GM12878 (cell line): ENCODE data around the gene SLC6A8. TPM values are rescaled to one million over a fixed set of nuclear protein-coding genes. Genes with fewer than 3 reads are reported as not detected.
"Not testable (repeated sequence)": the region's sequence is repeated elsewhere in the genome, so short reads cannot be mapped to it uniquely, and the experiment has no call there.

ENCODE experiments used
- ATAC-seq: fragments of 200-7000 bp; cut with Tn5 transposase; 3 replicates; pipeline ENCODE4 v1.9.1; 2020; ENCODE audit warnings: mild to moderate bottlenecking, moderate library complexity
- BruUV-seq: library from RNA; stranded (reverse); fragments of 400-500 nt; replicated peaks from 2 replicates; lab custom pipeline; 2021; lab: Mats Ljungman, UMichigan
- CTCF ChIA-PET: fragments of 300-600 bp; sonication (Branson Sonifier 250); formaldehyde crosslinking; extraction: SDS; loops from one replicate; lab custom pipeline; 2021; ENCODE audit warnings: inconsistent platforms; lab: Yijun Ruan, JAX
- POLR2A ChIA-PET: fragments of 350-600 bp; formaldehyde crosslinking; extraction: SDS; loops from one replicate; lab custom pipeline; 2021; ENCODE audit warnings: inconsistent platforms; lab: Charles Lee
- RAD21 ChIA-PET: fragments of 300-600 bp; sonication (Branson Sonifier 250); formaldehyde crosslinking; loops from one replicate; lab custom pipeline; 2023; ENCODE audit warnings: antibody characterized with exemption; ENCODE audit not compliant: unreplicated experiment; lab: Charles Lee
- SMC1A ChIA-PET: fragments of 300-600 bp; sonication (Branson Sonifier 250); formaldehyde crosslinking; loops from one replicate; lab custom pipeline; 2023; ENCODE audit not compliant: unreplicated experiment, uncharacterized antibody; lab: Charles Lee
- DNase-seq: peaks from one replicate; pipeline ENCODE4 v3.0.0-alpha.2; 2011; ENCODE audit warnings: low read depth, low spot score
- FAIRE-seq: peaks from 3 replicates; lab custom pipeline; 2011; peaks lifted over from hg19 to GRCh38; lab: Jason Lieb, UNC
- H2AFZ ChIP-seq: 2 replicates; pipeline ENCODE4 v1.6.0; 2011; ENCODE audit warnings: low read depth, low read length, control low read depth; ENCODE audit not compliant: control insufficient read depth
- H3K27ac ChIP-seq: 2 replicates; pipeline ENCODE4 v1.5.1; 2011; ENCODE audit warnings: control low read depth; ENCODE audit not compliant: control insufficient read depth, insufficient read depth
- H3K27me3 ChIP-seq, 2 experiments: replicated peaks in 1 of 2; 2 replicates each; pipeline versions ENCODE4 v1.6.0 to v1.6.1; 2011; ENCODE audit warnings: low read length in 1 of 2; ENCODE audit not compliant: control insufficient read depth in 2 of 2, insufficient read depth in 2 of 2
- H3K36me3 ChIP-seq, 2 experiments: 2 replicates each; pipeline ENCODE4 v1.5.1; 2011; ENCODE audit warnings: low read length in 1 of 2; ENCODE audit not compliant: control insufficient read depth in 2 of 2, insufficient read depth in 2 of 2
- H3K4me1 ChIP-seq: 2 replicates; pipeline ENCODE4 v1.6.1; 2011; ENCODE audit warnings: mild to moderate bottlenecking, low read length, moderate library complexity, mixed read lengths; ENCODE audit not compliant: control insufficient read depth, insufficient read depth
- H3K4me2 ChIP-seq: 2 replicates; pipeline ENCODE4 v1.6.0; 2011; ENCODE audit warnings: control low read depth; ENCODE audit not compliant: control insufficient read depth, insufficient read depth
- H3K4me3 ChIP-seq: fragments of 200-600 bp; sonication (generic); 2 replicates; pipeline ENCODE4 v1.5.1; 2016
- H3K79me2 ChIP-seq: 2 replicates; pipeline ENCODE4 v1.6.0; 2011; ENCODE audit warnings: low read length; ENCODE audit not compliant: control insufficient read depth, insufficient read depth
- H3K9ac ChIP-seq: 2 replicates; pipeline ENCODE4 v1.8.0; 2011; ENCODE audit warnings: low read length, control low read depth, mixed read lengths; ENCODE audit not compliant: control insufficient read depth, insufficient read depth
- H3K9me3 ChIP-seq: replicated peaks from 3 replicates; pipeline ENCODE4 v1.5.1; 2011; ENCODE audit warnings: mild to moderate bottlenecking, low read length; ENCODE audit not compliant: control insufficient read depth, insufficient read depth
- H4K20me1 ChIP-seq: 2 replicates; pipeline ENCODE4 v1.6.0; 2011; ENCODE audit not compliant: control insufficient read depth, insufficient read depth
- IRF5 ChIP-seq: fragments of 450-650 bp; IDR thresholded peaks from 2 replicates; pipeline ENCODE4 v1.6.1; 2017; ENCODE audit warnings: borderline replicate concordance
- MXI1 ChIP-seq: fragments of 150-350 bp; IDR thresholded peaks from 2 replicates; pipeline ENCODE4 v1.6.1; 2011; ENCODE audit warnings: low read depth, mild to moderate bottlenecking, inconsistent platforms, low read length, improper control_type of control experiment
- MYC ChIP-seq: IDR thresholded peaks from 2 replicates; pipeline ENCODE4 v1.6.1; 2011; ENCODE audit warnings: mild to moderate bottlenecking, low read length, moderate library complexity, inconsistent platforms; ENCODE audit not compliant: insufficient read depth, insufficient replicate concordance, insufficient read length, severe bottlenecking
- PRDM15 ChIP-seq: fragments of 450-650 bp; formaldehyde crosslinking; IDR thresholded peaks from 2 replicates; pipeline ENCODE4 v1.4.0; 2020; ENCODE audit warnings: mild to moderate bottlenecking, moderate library complexity
- SPI1 ChIP-seq: IDR thresholded peaks from 2 replicates; pipeline ENCODE4 v1.6.1; 2011; ENCODE audit warnings: low read depth, mild to moderate bottlenecking, low read length, moderate library complexity, borderline replicate concordance; ENCODE audit not compliant: insufficient read depth
- ZSCAN29 ChIP-seq: fragments of 450-650 bp; IDR thresholded peaks from 2 replicates; pipeline ENCODE4 v1.6.1; 2017; ENCODE audit warnings: mild to moderate bottlenecking, moderate library complexity
- WGBS: methylation state at CpG from one replicate; pipeline ENCODE4 v1.1.6; 2016; ENCODE audit warnings: low lambda C conversion rate; ENCODE audit not compliant: insufficient replicate concordance, insufficient coverage; ENCODE audit errors: missing lambda C conversion rate; 5-methylcytosine and 5-hydroxymethylcytosine counted together
- in situ Hi-C: fragments of 300-500 bp; cut with MboI; formaldehyde crosslinking; loops from 9 replicates; pipeline ENCODE4 v1.14.3; 2018; ENCODE audit warnings: mixed read lengths
- intact Hi-C: fragments of 100-400 bp; cut with micrococcal nuclease; formaldehyde crosslinking; loops from one replicate; pipeline ENCODE4 v1.14.2; 2022; ENCODE audit not compliant: unreplicated experiment
- polyA plus RNA-seq, 11 experiments: library from polyadenylated mRNA; depleted of rRNA in 4 of 11; unstranded in 6 of 11; stranded (reverse) in 5 of 11; fragments of >200 nt; fragmentation: Nextera tagmentation in 4 of 11; fragmentation: Illumina TruSeq in 1 of 11; extraction: Ambion mirVana in 4 of 11; extraction: Trizol in 1 of 11; gene quantifications; 1 replicate in 1 of 11; 2 replicates in 10 of 11; pipeline versions ENCODE4 v1.2.1 to v1.2.3, GENCODE V29; 2011 to 2016; ENCODE audit warnings: inconsistent platforms in 2 of 11, missing spikeins in 2 of 11, low read depth in 1 of 11
- total RNA-seq, 4 experiments: library from RNA; depleted of rRNA in 3 of 4; stranded (reverse); fragments of >200 nt in 3 of 4; fragmentation: Illumina TruSeq in 1 of 4; extraction: Trizol in 1 of 4; gene quantifications; 2 replicates each; pipeline versions ENCODE4 v1.2.1 to v1.2.3, GENCODE V29; 2013 to 2021

Gene SLC6A8
- total and polyA plus RNA-seq, 10 of the 15 experiments (the other 5 are each of a cell fraction or from before 2014, with no cell fraction given): 0.01 to 0.72 (median 0.17) TPM; not detected in 6

DNA sequence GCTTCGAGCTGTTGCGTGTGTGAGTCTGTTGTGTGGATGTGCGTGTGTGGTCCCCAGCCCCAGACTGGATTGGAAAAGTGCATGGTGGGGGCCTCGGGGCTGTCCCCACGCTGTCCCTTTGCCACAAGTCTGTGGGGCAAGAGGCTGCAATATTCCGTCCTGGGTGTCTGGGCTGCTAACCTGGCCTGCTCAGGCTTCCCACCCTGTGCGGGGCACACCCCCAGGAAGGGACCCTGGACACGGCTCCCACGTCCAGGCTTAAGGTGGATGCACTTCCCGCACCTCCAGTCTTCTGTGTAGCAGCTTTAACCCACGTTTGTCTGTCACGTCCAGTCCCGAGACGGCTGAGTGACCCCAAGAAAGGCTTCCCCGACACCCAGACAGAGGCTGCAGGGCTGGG, 8.4 kb downstream of the SLC6A8 start:
- FAIRE-seq: no peak
- no peak for ATAC-seq

GRCh38 chrX:153696538-153696937, 8.8 kb downstream of the SLC6A8 start:
- POLR2A ChIA-PET, FAIRE-seq, H3K79me2 ChIP-seq, H3K4me3 ChIP-seq, RAD21 ChIA-PET, H3K27ac ChIP-seq, H3K9me3 ChIP-seq, SMC1A ChIA-PET, H3K4me1 ChIP-seq, intact Hi-C loops, H3K27me3 ChIP-seq, BruUV-seq, H3K4me2 ChIP-seq, in situ Hi-C loops, H4K20me1 ChIP-seq, ATAC-seq, DNase-seq, CTCF ChIA-PET, H3K36me3 ChIP-seq, H2AFZ ChIP-seq, H3K9ac ChIP-seq: not testable (repeated sequence)
- 69% methylated on average over 10 of the region's 10 CpGs for WGBS

More for the DNA sequence above, 8.4 kb downstream of the SLC6A8 start:
- in situ Hi-C loops: no loop called here
- no peak overlapping the region for H3K9ac ChIP-seq
- no peaks in the 10 kb centered on the region for H3K27me3 ChIP-seq
- no peaks in the 10 kb centered on the region for H3K4me1 ChIP-seq
- ChIA-PET RAD21 (no interaction called here), SMC1A (no interaction called here), CTCF (no interaction called here), POLR2A (no interaction called here)
- no peak for DNase-seq
- whole genome bisulfite sequencing: 65% methylated on average over 13 of the region's 15 CpGs
- no peak for TF ChIP-seq ZSCAN29
- no peak for TF ChIP-seq PRDM15 (CRISPR knock-in tag)
- no peak for TF ChIP-seq SPI1
- TF ChIP-seq MXI1: no peak
- no peak for TF ChIP-seq IRF5
- TF ChIP-seq MYC: no peak
- no peaks in the 10 kb centered on the region for H3K79me2 ChIP-seq
- H2AFZ ChIP-seq: no peak overlapping the region
- intact Hi-C loops: no loop called here
- H3K27ac ChIP-seq: no peak overlapping the region
- H4K20me1 ChIP-seq: no peaks in the 10 kb centered on the region
- no peaks in the 10 kb centered on the region; a peak in 1 of 4 replicates for H3K36me3 ChIP-seq
- H3K9me3 ChIP-seq: no peaks in the 10 kb centered on the region
- BruUV-seq: no TSS peak
- no peak overlapping the region for H3K4me2 ChIP-seq
- H3K4me3 ChIP-seq: no peak overlapping the region
